Activated CD4-positive, CD25-positive, alpha-beta regulatory T cell treated with anti-CD3 and anti-CD28 coated beads, Interleukin-2, amount 50 U/mL, for 24 hours (primary cell): ENCODE results near the gene UBL7.

Source experiments
- ATAC-seq, 2 donors: fragments of 150-1000 bp; cut with Tn5 transposase; one replicate each; pipeline ENCODE4 v1.10.0; 2021; ENCODE audit warnings: mild to moderate bottlenecking in 1 of 2, moderate library complexity in 1 of 2

The UBL7 gene

DNA sequence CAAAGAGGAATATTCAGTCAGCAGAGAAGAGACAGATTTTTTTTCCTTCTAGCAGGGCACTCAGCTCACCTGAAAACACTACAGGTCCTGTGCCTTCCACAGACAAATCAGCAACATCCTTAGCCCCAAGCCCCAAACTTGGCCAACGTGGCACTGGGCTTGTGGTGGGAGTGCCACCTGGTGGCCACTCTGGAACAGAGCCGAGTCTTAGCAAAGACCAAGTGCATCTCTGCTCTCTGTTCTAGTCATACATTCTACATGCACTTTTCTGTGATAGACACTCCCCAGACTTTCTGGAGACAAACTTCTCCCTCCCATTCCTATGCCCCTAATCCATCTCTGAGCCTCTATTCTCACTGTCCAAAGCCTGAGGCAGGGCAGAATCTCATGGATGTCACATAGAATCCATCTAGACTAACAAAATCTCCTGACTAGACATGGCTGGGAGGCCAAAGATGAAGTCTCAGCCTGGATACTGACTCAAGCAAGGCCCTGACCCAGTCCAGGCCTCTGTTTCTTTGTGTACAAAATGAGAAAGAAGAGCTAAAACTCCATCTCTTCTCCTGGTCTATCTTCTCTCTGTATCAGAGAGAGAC, 22.1 kb downstream of the UBL7 start:
- peak; percentile 74 to 79 for ATAC-seq

DNA sequence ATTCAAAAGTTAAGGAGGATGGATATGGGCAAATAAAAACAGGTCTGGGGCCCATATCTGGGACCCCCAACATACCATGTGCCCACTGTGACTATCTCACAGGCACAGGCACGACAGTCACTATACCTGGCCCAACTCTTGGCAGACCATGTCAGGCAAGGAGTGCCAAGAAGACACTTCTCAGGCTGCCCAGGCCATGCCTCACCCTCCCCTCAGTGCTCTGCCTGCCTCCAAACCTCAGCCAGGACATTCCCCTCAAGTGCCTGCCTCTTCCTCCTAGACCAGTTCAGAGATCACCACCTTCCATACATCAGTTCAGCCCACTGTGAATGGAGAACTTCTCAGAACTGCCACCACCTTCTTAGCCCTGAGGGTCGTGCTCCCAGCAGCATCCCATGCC, 22.8 kb downstream of the UBL7 start:
- ATAC-seq: no peak

DNA sequence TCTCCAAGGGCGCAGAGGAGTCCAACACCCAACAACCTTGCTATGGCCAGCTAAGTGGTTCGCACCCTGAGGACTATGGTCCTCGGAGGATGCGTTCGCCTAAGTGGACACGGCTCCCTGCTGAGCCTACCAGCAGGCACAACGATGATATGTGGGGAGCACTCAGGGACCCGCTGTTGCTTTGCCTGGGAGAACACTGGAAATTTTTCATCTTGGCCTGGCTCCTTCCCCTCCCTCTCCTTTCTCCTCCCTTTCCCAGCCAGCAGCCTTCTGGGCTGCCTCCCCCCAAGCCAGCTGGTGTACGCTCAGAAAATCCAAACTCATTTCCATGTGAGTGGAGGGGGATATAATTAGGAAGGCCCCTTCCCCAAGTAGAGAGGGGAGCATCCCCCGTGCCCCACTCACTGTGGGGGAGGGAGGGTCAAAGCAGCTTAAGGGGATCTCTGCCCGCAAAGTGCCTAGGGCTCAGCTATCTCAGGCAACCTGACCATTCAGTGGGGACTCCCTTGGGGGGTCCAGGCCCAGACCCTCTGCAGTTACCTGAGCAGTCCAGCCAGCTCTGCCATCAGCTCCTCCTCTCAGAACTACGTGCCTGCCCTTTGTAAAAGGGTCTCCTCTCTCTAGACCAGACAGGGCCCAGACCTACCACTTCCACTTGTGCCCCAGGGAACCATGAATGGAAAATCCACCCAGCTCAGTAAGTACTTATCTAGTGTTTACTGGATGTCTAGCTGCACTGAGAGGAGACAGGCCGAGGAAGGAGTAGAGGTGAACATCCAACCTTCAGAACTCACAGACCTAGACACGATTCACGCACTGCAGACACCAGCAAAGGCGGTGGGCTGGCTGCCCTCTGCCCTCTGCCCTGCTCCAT, 26.5 kb downstream of the UBL7 start:
- no peak for ATAC-seq

DNA sequence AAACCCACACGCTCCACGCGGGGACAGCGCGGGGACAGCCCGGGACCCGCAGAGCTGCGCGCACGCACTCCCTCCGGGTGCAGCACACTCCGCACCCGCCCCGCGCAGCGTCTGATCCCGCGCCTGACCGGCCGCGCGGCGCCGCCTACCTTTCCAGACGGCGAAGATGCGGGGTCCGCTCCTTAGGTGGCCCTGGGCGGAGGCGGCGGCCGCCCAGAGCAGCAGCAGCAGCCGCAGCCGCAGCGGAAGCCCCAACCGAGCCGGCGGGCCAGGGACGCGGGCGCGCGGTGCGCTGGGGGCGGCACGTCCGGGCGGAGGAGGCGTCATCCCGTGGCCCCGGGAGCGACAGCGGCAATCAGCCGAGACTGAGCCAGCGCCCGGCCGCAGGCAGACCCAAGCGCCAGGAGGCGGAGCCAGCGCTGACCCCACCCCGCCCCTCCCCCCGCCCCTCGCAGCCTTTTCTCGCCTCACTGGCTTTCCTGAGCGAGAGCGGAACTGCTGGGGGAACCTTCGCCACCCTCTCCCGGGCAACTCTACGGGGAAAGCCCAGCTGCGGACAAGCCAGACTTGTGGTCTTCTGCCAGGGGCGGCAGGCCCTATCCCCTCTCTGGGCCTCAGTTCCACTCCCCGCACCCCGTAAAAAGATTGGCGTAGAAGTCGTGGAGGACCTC, 27.2 kb downstream of the UBL7 start, which contains the start of gene SEMA7A:
TSS of gene SEMA7A (minus strand) at position 367 of the 671 bp plus-strand sequence. CDS start at position 327, 40 bp downstream.
- peak; percentile 86 to 90 for ATAC-seq

DNA sequence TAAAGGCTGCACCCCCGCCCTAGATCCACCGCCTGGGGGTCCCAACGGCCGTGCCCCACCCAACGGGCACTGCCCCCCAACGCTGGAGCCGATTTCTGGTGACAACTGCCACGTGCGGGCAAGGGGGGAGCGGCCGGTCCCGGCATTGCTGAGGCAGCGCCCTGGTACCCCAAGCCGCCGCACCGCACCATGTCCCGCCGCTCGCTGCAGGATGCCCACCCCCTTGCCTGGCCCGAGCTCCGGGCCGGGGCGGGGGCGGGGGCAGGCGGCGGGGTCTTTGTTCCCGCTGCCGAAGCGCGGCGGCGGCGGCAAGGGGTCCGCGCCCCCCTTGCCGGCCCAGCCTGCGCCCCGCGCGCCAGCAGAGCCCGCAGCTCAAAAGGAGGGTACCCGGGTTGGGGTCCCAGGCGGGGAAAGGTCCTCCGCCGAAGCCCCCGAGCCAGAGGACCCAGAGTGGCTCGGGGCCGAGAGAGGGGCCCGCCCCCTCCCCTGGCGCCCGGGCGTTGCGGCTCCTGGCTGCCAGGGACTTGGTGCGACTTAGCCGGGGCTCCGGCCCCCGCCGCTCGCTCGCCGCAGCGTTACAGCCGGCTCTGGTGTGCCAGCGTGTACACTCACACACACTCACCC, 27.9 kb downstream of the UBL7 start:
- ATAC-seq: no peak

DNA sequence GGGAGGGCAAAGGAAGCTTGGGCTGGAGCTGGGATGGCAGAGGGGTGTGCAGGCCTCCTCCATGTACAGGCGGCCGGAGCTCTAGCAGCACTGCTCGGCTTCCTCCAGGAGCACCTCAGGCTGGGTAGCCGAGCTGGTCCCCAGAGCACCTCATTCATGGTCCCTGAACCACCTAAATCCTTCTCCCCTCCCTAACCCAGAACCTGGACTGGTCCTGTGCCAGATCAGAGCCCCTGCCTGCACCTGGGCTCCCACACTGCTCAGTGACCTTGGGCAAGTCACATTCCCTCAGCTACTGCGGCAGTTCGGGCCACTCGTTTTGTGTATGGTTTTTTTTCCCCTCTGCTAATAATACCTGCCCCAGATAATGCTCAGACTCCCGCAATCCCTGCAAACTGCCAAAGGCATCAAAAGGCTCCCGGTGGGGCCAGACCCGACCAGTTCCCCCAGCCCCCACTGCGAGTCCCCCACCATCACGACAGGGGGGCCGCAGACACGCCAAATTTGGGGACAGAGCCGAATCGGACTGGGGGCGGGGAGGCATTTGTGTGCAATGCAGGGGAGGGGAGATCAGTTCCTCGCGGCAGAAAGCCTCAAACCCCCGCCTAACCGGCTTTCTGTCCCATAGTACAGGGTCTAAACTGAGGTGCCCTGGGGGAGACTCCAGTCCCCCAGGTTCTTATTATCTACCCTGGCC, 28.5 kb downstream of the UBL7 start:
- ATAC-seq: no peak

DNA sequence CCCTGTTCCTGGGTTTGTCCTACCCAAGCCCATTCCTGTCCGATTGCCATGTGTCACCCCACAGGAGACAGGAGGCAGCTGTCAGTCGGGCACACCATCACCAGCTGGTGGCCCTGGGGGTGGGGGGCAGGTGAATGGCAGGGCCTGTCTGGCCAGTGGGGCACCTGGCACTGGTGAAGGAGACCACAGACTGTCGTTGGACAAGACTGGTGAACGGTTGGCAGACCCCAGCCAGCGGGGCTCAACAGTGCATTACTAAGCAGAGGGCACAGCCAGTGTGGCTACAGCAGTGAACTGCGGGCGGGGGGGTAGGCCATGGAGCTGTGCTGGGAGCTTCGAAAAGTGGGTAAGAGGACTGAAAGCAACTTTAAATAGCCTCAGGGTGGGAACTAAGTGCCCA, 29.3 kb downstream of the UBL7 start:
- no peak for ATAC-seq

DNA sequence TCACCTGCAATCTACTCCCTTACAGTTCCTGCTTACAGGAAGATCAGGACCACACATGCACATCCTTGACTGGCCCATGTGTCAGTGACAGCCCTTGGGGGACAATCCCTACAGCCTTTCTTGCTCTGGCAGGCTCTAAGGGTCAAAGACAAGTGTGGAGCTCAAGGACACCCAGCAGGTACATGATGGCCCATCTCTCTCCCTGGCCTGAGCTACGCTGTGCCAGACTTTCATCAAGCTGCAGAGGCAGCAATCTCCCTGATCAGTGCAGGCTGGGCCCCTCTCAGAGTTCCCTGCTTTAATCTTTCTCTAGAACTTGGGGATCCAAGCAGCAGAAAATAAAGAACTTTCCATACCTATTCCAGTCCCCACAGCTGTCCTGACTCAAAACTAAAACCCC, 29.8 kb downstream of the UBL7 start:
- no peak for ATAC-seq

DNA sequence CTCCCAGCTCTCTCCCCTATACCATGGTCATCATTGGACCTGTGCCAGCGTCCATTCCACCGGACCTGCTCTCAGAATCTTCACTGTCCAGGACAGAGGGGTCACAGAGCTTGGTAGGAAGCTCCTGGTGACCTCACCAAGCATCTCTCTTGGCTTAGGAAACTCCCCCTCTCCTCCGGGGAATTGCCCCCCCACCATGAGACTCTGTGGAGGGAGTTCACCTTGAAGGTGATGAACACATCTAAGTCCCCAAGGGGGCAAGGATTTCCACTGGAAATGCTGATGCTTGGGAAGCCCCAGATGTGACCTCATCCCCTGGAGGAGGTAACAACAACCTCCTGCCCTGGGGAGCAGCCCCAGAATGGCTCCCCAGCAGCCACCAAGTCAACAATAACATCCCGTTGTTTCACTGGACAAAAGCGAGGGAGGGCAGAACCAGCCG, 30.4 kb downstream of the UBL7 start:
- no peak for ATAC-seq

DNA sequence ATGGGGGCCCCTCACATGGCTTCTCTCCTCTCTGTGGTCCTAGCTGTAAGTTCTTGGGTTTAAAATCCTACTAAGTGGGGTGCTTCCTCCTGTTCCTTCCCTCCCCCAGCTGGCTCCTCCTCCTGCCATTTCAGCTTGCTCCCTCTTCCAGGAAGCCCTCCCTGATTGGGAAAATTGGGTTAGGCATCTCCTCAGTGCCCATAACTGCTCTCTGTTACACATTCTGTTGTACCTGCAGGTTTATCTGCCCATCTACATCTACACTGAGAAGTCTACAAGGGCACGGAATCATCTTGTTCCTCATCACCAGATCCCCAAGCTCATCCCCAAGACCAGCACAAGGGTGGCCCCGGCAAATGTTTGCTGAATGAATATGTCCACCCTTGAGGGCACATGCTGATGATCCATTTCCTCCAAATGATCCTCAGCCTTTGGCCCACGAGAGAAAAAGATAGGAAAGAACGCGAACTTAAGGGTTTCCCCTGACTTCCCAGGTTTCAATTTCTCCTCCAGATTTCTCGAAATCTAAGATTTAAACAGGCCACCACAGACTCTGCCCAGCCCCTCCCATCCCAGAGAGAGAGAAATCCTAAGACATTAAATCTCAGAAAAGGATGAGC, 31.1 kb downstream of the UBL7 start:
- no peak for ATAC-seq

DNA sequence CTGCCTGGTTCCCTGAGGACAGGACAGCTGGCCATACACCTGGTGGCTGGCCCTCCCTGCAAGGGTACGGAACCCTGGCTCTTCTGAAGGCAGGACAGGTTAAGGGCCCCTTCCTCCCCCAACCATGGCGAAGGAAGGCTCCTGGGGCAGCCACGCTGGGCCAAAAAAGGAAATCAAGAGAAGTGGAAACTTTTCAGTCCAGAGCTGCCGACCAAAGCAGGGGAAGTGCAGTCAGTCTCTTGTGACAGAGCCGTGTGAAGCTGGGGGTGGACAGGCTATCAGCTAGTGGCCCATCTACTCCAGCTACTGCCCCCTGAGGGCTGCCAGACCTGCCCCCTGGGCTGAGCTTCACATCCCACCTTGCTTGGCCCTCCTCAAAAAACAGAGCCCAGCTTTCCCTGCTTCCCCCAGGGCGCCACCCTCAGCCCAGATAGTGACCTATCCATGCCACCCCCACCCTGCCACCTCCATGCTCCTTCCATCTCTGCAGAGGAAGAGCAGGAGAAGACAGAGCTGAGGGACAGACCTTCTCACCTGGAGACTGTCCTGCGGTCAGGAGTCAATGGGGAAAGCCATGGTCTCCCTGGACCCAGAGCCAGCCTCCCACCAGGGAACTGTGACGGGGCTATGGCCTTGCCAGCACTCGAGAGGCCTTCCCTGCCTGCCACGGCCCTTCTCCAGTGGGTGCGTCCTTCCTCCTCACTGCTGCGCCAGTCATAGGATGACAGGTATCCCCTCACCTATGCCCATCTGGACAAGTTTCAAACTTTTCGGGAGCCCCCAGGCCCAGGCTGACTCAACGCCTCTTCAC, 31.8 kb downstream of the UBL7 start:
- no peak for ATAC-seq

DNA sequence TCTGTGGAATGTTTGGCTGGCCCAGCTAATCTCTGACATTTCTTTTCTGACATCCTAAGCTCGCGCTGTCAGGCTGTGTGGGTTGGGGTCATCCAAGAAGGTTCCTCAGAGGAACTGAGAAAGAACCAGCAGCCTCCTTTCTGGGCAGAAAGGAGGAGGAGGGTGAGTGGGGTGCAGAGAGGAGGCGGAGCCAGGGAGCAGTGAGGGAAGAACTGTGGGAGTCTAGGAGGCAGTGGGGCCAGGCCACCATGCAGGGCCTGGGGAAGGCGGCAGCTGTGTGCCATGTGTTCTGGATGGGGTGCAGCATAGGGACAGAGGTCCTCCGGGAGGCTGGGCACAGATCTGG, 32.5 kb downstream of the UBL7 start:
- no peak for ATAC-seq

DNA sequence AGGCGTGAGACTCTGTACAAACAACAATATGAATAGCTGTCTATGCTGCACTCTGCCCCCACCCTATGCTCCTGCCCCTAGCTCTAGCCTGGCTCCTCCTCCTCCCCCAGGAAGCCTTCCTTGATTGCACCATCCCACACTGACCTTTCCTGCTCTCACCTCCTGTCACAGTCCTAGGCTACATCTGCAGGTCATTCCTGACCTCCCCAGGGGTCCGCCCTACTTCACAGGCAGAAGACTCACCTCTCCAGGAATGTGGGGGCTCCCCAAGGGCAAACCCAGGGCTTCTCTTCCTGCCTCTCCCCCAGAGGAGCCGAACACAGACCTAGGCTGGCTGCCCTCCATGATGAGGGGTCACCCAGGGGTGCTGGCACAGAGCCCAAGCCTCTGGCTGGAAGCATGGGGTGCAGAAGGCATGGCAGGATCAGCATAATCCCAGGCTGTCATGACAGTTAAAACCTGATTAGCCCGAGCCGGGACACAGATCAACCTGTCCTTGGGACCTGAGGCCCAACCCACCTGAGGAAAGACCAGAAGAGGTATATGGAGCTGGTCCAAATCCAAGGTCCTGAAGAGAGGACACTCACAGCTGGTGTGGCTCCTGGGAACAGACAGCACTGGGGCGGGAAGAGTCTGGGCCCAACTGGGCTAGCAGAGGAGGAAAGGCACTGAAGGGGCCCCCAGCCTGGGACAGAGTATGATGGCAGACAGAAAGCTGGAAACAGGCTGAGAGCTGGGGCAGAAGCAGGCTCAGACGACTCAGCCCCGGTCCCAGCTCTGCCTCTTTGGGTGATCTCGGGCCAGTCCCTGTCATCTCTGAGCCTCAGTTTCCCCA, 33.1 kb downstream of the UBL7 start:
- no peak for ATAC-seq

DNA sequence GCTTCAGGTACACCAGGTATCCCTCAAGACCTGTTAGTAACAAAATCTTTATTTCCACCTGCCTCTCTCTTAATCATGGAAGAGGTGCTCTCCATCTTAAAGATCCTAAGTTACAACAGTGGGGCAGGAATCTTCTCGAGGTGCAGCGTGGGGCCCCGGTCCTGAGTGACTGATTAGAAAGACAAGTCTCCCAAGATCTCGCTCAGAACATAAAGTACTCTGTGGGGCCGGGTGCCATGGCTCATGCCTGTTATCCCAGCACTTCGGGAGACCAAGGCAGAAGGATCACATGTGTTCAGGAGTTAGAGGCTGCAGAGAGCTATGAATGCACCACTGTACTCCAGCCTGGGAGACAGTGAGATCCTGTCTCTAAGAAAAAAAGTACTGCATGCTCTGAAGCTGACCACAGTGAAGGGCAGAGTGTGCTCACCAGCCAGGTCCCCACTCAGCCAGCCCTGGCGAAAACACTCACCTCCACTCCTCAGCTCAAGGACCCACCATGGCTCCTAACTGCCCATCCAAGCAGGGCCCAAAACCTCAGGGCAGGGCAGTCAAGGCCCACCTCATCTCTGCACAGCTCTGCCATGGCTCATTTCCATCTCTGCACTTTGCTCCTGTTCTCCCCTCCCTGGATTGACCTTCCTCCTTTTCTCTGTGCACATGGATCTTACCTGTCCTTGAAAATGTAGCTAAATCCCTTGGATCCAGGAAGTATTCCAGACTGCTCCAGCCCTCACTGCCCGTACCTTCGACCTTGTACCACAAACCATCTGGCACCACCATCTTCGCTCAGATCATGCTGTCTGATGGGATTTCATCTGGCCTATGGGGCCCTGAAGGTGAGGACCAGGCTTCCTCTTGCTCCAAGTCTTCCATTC, 34.3 kb downstream of the UBL7 start:
- ATAC-seq: no peak

DNA sequence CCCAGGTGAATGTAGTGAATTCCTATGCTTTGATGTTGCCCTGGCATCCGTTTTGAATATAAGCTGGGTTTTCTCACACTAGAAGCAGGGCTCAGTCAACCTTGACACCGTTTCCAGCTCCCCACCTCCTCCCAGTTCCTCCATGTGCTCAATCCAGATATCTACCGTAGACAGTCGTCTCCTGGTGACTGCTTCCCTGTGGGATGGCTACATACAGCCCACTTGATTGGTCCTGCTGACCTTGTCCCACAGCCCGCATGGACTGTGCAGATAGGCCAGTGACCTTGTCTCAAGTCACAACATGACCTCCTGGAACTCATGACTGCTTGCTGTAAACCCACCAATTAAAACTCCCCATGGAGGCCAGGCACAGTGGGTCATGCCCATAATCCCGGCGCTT, 35.3 kb downstream of the UBL7 start:
- no peak for ATAC-seq

DNA sequence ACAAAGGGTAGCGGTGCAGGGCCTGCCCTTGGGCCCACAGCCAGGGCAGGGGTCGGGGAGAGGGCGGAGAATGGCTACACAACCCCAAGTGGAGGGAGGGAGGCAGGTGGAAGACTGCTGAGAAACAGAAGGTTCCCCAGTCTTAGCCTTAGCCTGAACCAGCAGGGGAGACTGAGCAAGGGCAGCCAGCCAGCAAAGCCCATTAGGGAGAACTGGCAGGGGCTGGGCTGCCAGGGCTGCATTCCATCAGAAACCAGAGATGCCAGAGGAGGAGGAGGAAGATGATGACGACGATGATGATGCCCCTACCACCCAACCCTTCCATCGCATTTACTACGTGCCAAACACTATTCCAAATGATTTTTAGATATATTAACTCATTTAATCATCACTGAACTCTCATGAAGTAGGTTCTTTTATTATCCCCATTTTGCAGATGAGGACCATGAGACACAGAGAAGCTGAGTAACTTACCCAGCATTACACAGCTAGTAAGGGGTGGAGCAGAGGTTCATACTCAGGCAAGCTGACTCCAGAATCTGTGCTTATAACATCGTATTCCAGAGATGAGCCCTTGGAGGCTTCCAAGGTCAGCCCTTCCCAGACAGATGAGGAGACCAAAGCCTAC, 35.9 kb downstream of the UBL7 start:
- ATAC-seq: no peak

DNA sequence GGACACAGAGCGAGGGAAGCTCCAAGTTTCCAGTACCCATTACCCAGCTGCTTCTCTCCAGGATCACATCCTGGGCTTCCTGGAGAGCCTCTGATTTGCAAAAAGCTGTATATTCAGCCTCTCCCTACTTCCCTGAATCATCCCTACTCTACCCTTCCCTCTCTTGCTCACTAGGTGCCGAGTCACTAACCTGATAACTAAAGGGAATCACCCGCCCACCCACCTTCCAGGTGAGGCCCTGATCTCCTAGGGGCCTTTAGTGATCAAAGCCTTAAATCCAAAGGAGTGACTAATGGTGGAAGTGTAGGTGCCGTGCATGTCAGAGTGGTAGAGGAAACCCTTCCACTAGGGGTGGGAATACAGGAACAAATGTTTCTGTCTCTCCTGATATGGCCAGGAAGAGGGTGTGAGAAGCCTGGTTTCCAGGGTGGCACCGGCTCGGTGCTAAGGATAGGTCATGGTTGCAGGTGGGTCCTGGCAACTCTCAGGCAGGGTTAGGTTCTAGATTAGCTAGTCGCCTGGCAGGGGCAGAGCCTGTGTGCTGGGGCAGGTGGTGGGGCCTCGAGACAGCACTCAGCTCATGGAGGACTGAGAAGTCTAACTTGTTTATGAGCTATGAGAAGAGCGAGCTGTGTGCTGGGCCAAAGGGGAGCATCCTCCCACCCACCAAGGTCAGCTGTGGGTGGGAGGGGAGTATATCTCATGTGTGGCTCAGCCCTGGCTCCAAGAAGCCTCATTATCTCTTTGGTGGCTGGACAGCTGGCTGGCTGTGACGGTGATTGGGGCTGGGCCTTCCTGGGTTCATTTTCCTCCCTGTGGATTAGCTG, 37.3 kb downstream of the UBL7 start:
- no peak for ATAC-seq
